Thyroid gland (tissue), 4 donors: ENCODE data around the gene IL20RB. TPM values are rescaled to one million over a fixed set of nuclear protein-coding genes. Genes with fewer than 3 reads are reported as not detected.
"Not testable (repeated sequence)": the region's sequence is repeated elsewhere in the genome, so short reads cannot be mapped to it uniquely, and the experiment has no call there.

ENCODE experiments used
- DNase-seq, 2 donors: peaks; one replicate each; pipeline ENCODE4 v3.0.0-alpha.2; 2019
- H3K27ac ChIP-seq, 3 donors: fragments of 200-600 bp; sonication (generic); 1 replicate in 2 of 3; 2 replicates in 1 of 3; pipeline ENCODE4 v1.5.1; 2016 to 2019; ENCODE audit warnings: mild to moderate bottlenecking in 1 of 3, moderate library complexity in 1 of 3
- H3K27me3 ChIP-seq: fragments of 200-600 bp; sonication (generic); one replicate; pipeline ENCODE4 v1.5.1; 2019
- H3K36me3 ChIP-seq, 2 donors: fragments of 200-600 bp; sonication (generic); one replicate each; pipeline ENCODE4 v1.5.1; 2016 to 2019
- H3K4me1 ChIP-seq, 2 donors: fragments of 200-600 bp; sonication (generic); one replicate each; pipeline ENCODE4 v1.5.1; 2017 to 2019
- H3K4me3 ChIP-seq, 3 donors: fragments of 200-600 bp; sonication (generic); replicated peaks in 1 of 3; 1 replicate in 2 of 3; 2 replicates in 1 of 3; pipeline ENCODE4 v1.5.1; 2016; ENCODE audit warnings: mild to moderate bottlenecking in 1 of 3
- H3K9me3 ChIP-seq: fragments of 200-600 bp; sonication (generic); one replicate; pipeline ENCODE4 v1.5.1; 2017
- POLR2A ChIP-seq, 2 donors: fragments of 450-650 bp; IDR thresholded peaks; one replicate each; pipeline ENCODE4 v1.6.1; 2017; ENCODE audit warnings: antibody characterized with exemption in 2 of 2, mild to moderate bottlenecking in 2 of 2, moderate library complexity in 1 of 2
- whole genome bisulfite sequencing, 2 donors: methylation state at CpG; one replicate each; pipeline ENCODE4 v1.1.5; 2017; 5-methylcytosine and 5-hydroxymethylcytosine counted together
- intact Hi-C: fragments of 100-400 bp; cut with DNase I; formaldehyde crosslinking; loops from one replicate; pipeline ENCODE4 v1.15.1; 2023
- total RNA-seq, 4 donors: library from RNA; depleted of rRNA; stranded (reverse); fragments of >200 nt; gene quantifications; one replicate each; pipeline ENCODE4 v1.2.3, GENCODE V29; 2016
- TF ChIP-seq, protein P1 (sequence below), 6 experiments: fragments of 200-600 bp in 3 of 6; fragments of 450-650 bp in 3 of 6; sonication (generic) in 3 of 6; IDR thresholded peaks; one replicate each; pipeline ENCODE4 v1.5.1; 2016 to 2019; ENCODE audit warnings: antibody characterized with exemption in 6 of 6, mild to moderate bottlenecking in 2 of 6, inconsistent platforms in 1 of 6, moderate library complexity in 1 of 6

The IL20RB gene
- total RNA-seq, 4 donors from 2014 or later, result 0.33 to 1.6 (median 1.6) TPM; not detected in 1

GRCh38 chr3:136982520-136983138, 24.8 kb downstream of the IL20RB start:
- TF ChIP-seq, protein P1, sequence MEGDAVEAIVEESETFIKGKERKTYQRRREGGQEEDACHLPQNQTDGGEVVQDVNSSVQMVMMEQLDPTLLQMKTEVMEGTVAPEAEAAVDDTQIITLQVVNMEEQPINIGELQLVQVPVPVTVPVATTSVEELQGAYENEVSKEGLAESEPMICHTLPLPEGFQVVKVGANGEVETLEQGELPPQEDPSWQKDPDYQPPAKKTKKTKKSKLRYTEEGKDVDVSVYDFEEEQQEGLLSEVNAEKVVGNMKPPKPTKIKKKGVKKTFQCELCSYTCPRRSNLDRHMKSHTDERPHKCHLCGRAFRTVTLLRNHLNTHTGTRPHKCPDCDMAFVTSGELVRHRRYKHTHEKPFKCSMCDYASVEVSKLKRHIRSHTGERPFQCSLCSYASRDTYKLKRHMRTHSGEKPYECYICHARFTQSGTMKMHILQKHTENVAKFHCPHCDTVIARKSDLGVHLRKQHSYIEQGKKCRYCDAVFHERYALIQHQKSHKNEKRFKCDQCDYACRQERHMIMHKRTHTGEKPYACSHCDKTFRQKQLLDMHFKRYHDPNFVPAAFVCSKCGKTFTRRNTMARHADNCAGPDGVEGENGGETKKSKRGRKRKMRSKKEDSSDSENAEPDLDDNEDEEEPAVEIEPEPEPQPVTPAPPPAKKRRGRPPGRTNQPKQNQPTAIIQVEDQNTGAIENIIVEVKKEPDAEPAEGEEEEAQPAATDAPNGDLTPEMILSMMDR (IDR thresholded peaks at IDR 0.05), result no peak
- TF ChIP-seq POLR2A (IDR thresholded peaks at IDR 0.05), result no peak
- DNase-seq, result no peak
- intact Hi-C loops, result no loop called here
- Histone ChIP-seq H3K4me3 (no peak overlapping the region), H3K27ac (no peak overlapping the region), H3K4me1 (peaks cover 0 to 5% of the 10 kb centered on the region in 2 donors), H3K9me3 (no peaks in the 10 kb centered on the region), H3K27me3 (no peaks in the 10 kb centered on the region), H3K36me3 (no peaks in the 10 kb centered on the region)
- WGBS, 2 donors, result 93 to 99% methylated on average over 4 of the region's 4 CpGs

GRCh38 chr3:136984837-136985236, 27.1 kb downstream of the IL20RB start:
- TF ChIP-seq, protein P1 (IDR thresholded peaks at IDR 0.05), result no peak
- TF ChIP-seq POLR2A (IDR thresholded peaks at IDR 0.05), result no peak
- Histone ChIP-seq H3K27me3 (no peaks in the 10 kb centered on the region), H3K9me3 (no peaks in the 10 kb centered on the region), H3K27ac (no peak overlapping the region), H3K36me3 (no peaks in the 10 kb centered on the region), H3K4me3 (no peak overlapping the region), H3K4me1 (peaks cover 0 to 5% of the 10 kb centered on the region in 2 donors)
- 56 to 64% methylated on average over 3 of the region's 3 CpGs for WGBS, 2 donors
- intact Hi-C loops, result no loop called here
- DNase-seq, result no peak

- H3K4me3 ChIP-seq, H3K27me3 ChIP-seq, H3K4me1 ChIP-seq, H3K36me3 ChIP-seq, H3K27ac ChIP-seq, DNase-seq, intact Hi-C loops, H3K9me3 ChIP-seq: not testable (repeated sequence)
- 97 to 100% methylated on average over 1 to 9 of the region's 39 CpGs for WGBS, 2 donors
Measured at GRCh38 chr3:136987398-136987980, 29.7 kb downstream of the IL20RB start.

- 94 to 99% methylated on average over 2 of the region's 2 CpGs for WGBS, 2 donors
- Histone ChIP-seq H3K9me3 (no peaks in the 10 kb centered on the region), H3K27me3 (no peaks in the 10 kb centered on the region), H3K4me3 (no peak overlapping the region), H3K4me1 (peaks cover 0 to 5% of the 10 kb centered on the region in 2 donors), H3K36me3 (no peaks in the 10 kb centered on the region), H3K27ac (no peak overlapping the region)
- DNase-seq, result no peak
- intact Hi-C loops, result no loop called here
- TF ChIP-seq, protein P1 (IDR thresholded peaks at IDR 0.05), result no peak
- TF ChIP-seq POLR2A (IDR thresholded peaks at IDR 0.05), result no peak
Measured at GRCh38 chr3:136988651-136989050, 30.9 kb downstream of the IL20RB start.

DNA sequence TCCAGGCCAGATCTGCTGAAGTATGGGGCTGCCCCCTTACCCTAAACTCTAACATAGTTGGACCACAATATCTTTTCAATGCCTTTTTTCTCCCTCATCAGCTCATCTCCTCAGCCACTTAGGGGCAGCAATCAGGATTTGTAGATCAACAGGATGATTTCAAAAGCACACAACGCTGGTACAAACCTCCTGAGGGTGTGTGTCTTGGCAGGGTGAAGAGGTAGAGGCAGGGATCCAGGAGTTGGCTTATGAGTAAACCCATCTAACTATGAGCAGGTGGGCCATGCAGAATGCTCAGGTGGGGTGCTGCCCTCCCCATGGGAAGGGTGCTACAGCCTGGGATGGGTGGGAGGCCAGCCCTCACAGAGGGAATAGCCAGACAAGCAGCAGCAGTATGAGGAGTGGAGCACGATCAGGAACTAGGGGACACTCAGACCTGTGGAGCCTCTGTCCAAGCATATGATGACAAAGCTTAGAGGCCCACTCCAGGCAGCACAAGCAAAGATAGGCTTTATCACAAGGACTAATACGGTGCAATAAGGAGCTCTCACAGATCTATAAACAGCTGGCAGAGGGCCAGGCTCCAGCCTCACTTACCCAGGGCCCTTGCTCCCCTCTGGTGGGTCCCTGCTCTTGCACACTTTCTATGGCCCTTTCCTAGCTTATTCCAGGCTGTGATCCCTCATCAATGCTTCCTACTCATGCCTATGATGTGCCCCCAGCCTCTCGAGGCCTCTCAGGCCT, 32.2 kb downstream of the IL20RB start:
- Histone ChIP-seq H3K4me1 (peaks cover 9 to 15% of the 10 kb centered on the region in 2 donors), H3K36me3 (no peaks in the 10 kb centered on the region), H3K27ac (no peak overlapping the region), H3K27me3 (no peaks in the 10 kb centered on the region), H3K4me3 (no peak overlapping the region), H3K9me3 (no peaks in the 10 kb centered on the region)
- DNase-seq, result no peak
- WGBS, 2 donors, result 82 to 86% methylated on average over 4 of the region's 4 CpGs
- intact Hi-C loops, result no loop called here
- TF ChIP-seq, protein P1 (IDR thresholded peaks at IDR 0.05), result no peak
- no peak for TF ChIP-seq POLR2A (IDR thresholded peaks at IDR 0.05)
